Esophagus squamous epithelium (tissue), 4 donors: ENCODE measurements around the gene ZNF32.

Experiments
- POLR2A ChIP-seq, 4 donors: fragments of 450-650 bp; IDR thresholded peaks; one replicate each; pipeline ENCODE4 v1.6.1; 2017; ENCODE audit warnings: antibody characterized with exemption in 4 of 4, mild to moderate bottlenecking in 4 of 4, moderate library complexity in 3 of 4
- TF ChIP-seq, protein P1 (sequence below), 6 experiments: fragments of 450-650 bp in 4 of 6; fragments of 200-600 bp in 2 of 6; sonication (generic) in 2 of 6; IDR thresholded peaks; one replicate each; pipeline ENCODE4 v1.5.1; 2016 to 2019; ENCODE audit warnings: antibody characterized with exemption in 6 of 6, mild to moderate bottlenecking in 4 of 6, moderate library complexity in 4 of 6

DNA sequence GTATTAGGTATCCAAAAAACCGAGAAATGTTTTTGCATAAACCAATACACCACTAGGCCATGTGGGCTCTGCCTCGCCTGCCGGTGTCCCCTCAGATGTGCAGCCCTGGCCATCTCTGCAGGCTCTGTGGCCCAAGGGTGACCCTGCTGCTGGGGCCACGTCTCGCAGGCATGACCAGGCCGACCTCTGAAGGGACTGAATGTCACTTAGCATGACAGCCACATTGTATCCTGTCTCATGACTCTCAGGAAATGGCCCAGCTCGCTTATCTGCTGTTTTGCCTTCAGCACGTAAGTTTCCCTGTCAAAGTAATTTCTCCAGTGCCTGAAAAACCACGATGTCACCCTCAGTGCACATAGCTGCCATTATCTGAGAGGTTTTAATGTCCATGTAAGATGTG, 49.5 kb upstream of the ZNF32 start:
- TF ChIP-seq, protein P1, sequence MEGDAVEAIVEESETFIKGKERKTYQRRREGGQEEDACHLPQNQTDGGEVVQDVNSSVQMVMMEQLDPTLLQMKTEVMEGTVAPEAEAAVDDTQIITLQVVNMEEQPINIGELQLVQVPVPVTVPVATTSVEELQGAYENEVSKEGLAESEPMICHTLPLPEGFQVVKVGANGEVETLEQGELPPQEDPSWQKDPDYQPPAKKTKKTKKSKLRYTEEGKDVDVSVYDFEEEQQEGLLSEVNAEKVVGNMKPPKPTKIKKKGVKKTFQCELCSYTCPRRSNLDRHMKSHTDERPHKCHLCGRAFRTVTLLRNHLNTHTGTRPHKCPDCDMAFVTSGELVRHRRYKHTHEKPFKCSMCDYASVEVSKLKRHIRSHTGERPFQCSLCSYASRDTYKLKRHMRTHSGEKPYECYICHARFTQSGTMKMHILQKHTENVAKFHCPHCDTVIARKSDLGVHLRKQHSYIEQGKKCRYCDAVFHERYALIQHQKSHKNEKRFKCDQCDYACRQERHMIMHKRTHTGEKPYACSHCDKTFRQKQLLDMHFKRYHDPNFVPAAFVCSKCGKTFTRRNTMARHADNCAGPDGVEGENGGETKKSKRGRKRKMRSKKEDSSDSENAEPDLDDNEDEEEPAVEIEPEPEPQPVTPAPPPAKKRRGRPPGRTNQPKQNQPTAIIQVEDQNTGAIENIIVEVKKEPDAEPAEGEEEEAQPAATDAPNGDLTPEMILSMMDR (IDR thresholded peaks at IDR 0.05), result no peak
- no peak for TF ChIP-seq POLR2A (IDR thresholded peaks at IDR 0.05)
